Calu3 (cell line): ENCODE results near the gene SLC30A7. TPM values are rescaled to one million over a fixed set of nuclear protein-coding genes. Genes with fewer than 3 reads are reported as not detected.
"Not testable (repeated sequence)": the region's sequence is repeated elsewhere in the genome, so short reads cannot be mapped to it uniquely, and the experiment has no call there.

ENCODE experiments used
- BruUV-seq: library from RNA; stranded (reverse); fragments of 400-500 nt; replicated peaks from 2 replicates; lab custom pipeline; 2021; lab: Mats Ljungman, UMichigan
- CTCF ChIA-PET: fragments of 300-600 bp; sonication (Branson Sonifier 250); formaldehyde crosslinking; loops from one replicate; lab custom pipeline; 2022; ENCODE audit warnings: antibody characterized with exemption; lab: Charles Lee
- DNase-seq: peaks from one replicate; pipeline ENCODE4 v3.0.0; 2022
- H3K27ac Mint-ChIP-seq: one replicate; pipeline ENCODE4 v1.8.0; 2022; ENCODE audit warnings: mixed read lengths; ENCODE audit not compliant: unreplicated experiment
- H3K27me3 Mint-ChIP-seq: one replicate; pipeline ENCODE4 v1.8.0; 2022; ENCODE audit warnings: mixed read lengths; ENCODE audit not compliant: unreplicated experiment
- H3K36me3 Mint-ChIP-seq: one replicate; pipeline ENCODE4 v1.8.0; 2022; ENCODE audit warnings: mild to moderate bottlenecking, moderate library complexity, mixed read lengths; ENCODE audit not compliant: insufficient read depth, unreplicated experiment
- H3K4me1 Mint-ChIP-seq: one replicate; pipeline ENCODE4 v1.8.0; 2022; ENCODE audit warnings: mild to moderate bottlenecking, low read depth, mixed read lengths; ENCODE audit not compliant: unreplicated experiment
- H3K4me3 Mint-ChIP-seq: one replicate; pipeline ENCODE4 v1.8.0; 2022; ENCODE audit warnings: mild to moderate bottlenecking, low read depth, moderate library complexity, mixed read lengths; ENCODE audit not compliant: unreplicated experiment
- H3K9me3 Mint-ChIP-seq: one replicate; pipeline ENCODE4 v1.8.0; 2022; ENCODE audit warnings: low read depth, mixed read lengths; ENCODE audit not compliant: unreplicated experiment
- CTCF ChIP-seq: fragments of 200-600 bp; IDR thresholded peaks from one replicate; pipeline ENCODE4 v1.8.0; 2022; ENCODE audit warnings: antibody characterized with exemption; ENCODE audit not compliant: unreplicated experiment
- intact Hi-C: fragments of 100-400 bp; cut with micrococcal nuclease; formaldehyde crosslinking; loops from one replicate; pipeline ENCODE4 v1.10.0; 2022; ENCODE audit not compliant: unreplicated experiment
- total RNA-seq: library from RNA; stranded (reverse); gene quantifications from 2 replicates; pipeline ENCODE4 v1.2.3, GENCODE V29; 2022

SLC30A7 gene
- total RNA-seq, 1 experiment from 2014 or later = 38.2 TPM

- DNase-seq, H3K27me3 Mint-ChIP-seq, intact Hi-C loops, BruUV-seq, H3K4me3 Mint-ChIP-seq, H3K9me3 Mint-ChIP-seq, H3K27ac Mint-ChIP-seq: not testable (repeated sequence)
- peaks cover 11% of the 10 kb centered on the region for H3K4me1 Mint-ChIP-seq
- peaks cover 11% of the 10 kb centered on the region for H3K36me3 Mint-ChIP-seq
- CTCF ChIA-PET = interaction anchor here (0.9 to 1.3 kb wide), 3 partner anchors 54 to 340 kb away, joined by 3 to 5 read pairs (median 4); partner anchors contain the start of gene EXTL2
Measured at GRCh38 chr1:100948721-100949405, 53.0 kb downstream of the SLC30A7 start.

- peak; percentile 75 for DNase-seq
- H3K4me3 Mint-ChIP-seq, H3K27ac Mint-ChIP-seq, H3K9me3 Mint-ChIP-seq, H3K27me3 Mint-ChIP-seq, intact Hi-C loops, BruUV-seq: not testable (repeated sequence)
- Mint-ChIP-seq H3K36me3 (peaks cover 11% of the 10 kb centered on the region), H3K4me1 (peaks cover 11% of the 10 kb centered on the region)
- CTCF ChIA-PET = interaction anchor here (0.9 to 1.3 kb wide), 3 partner anchors 55 to 339 kb away, joined by 3 to 5 read pairs (median 4); partner anchors contain the start of gene EXTL2
Measured at GRCh38 chr1:100949515-100950158, 53.7 kb downstream of the SLC30A7 start.

- no peak for DNase-seq
- H3K27ac Mint-ChIP-seq = no peak overlapping the region
- no peak for TF ChIP-seq CTCF
- CTCF ChIA-PET = interaction anchor here (1.3 kb wide), 1 partner anchor 288 kb away, joined by 3 read pairs; no protein-coding TSS in a partner anchor
- H3K27me3 Mint-ChIP-seq = no peaks in the 10 kb centered on the region
- H3K9me3 Mint-ChIP-seq = peaks cover 3% of the 10 kb centered on the region
- peaks cover 11% of the 10 kb centered on the region for H3K4me1 Mint-ChIP-seq
- H3K36me3 Mint-ChIP-seq = peaks cover 11% of the 10 kb centered on the region
- no TSS peak for BruUV-seq
- H3K4me3 Mint-ChIP-seq = no peak overlapping the region
- intact Hi-C loops = no loop called here
Measured at GRCh38 chr1:100950337-100950736, 54.4 kb downstream of the SLC30A7 start.

- no peak for DNase-seq
- CTCF ChIA-PET = no interaction called here
- peaks cover 11% of the 10 kb centered on the region for H3K4me1 Mint-ChIP-seq
Measured at GRCh38 chr1:100950781-100951180, 54.9 kb downstream of the SLC30A7 start.

More at GRCh38 chr1:100950781-100951180, 54.9 kb downstream of the SLC30A7 start:
- peaks cover 11% of the 10 kb centered on the region for H3K36me3 Mint-ChIP-seq
- H3K27me3 Mint-ChIP-seq = no peaks in the 10 kb centered on the region
- no peak overlapping the region for H3K4me3 Mint-ChIP-seq
- TF ChIP-seq CTCF = no peak
- BruUV-seq = no TSS peak
- no peak overlapping the region for H3K27ac Mint-ChIP-seq
- intact Hi-C loops = no loop called here
- H3K9me3 Mint-ChIP-seq = peaks cover 3% of the 10 kb centered on the region
